Activated CD8-positive, alpha-beta T cell treated with anti-CD3 and anti-CD28 coated beads for 36 hours (primary cell): ENCODE data around the gene EIF5. TPM values are rescaled to one million over a fixed set of nuclear protein-coding genes. Genes with fewer than 3 reads are reported as not detected.

Source experiments
- ATAC-seq: fragments of 200-7000 bp; cut with Tn5 transposase; one replicate; pipeline ENCODE4 v1.10.0; 2021; ENCODE audit warnings: mild to moderate bottlenecking, moderate library complexity
- CTCF ChIA-PET: fragments of 350-600 bp; sonication (Branson Sonifier 250); formaldehyde crosslinking; loops from one replicate; lab custom pipeline; 2021; ENCODE audit warnings: antibody characterized with exemption; lab: Charles Lee
- POLR2A ChIA-PET: fragments of 350-600 bp; sonication (Branson Sonifier 250); formaldehyde crosslinking; loops from one replicate; lab custom pipeline; 2021; ENCODE audit warnings: antibody characterized with exemption; lab: Charles Lee
- DNase-seq: peaks from one replicate; pipeline ENCODE4 v3.0.0-alpha.2; 2020
- H3K27ac Mint-ChIP-seq: one replicate; pipeline ENCODE4 v1.8.0; 2021; ENCODE audit warnings: mild to moderate bottlenecking, mixed read lengths
- H3K27me3 Mint-ChIP-seq: one replicate; pipeline ENCODE4 v1.8.0; 2021; ENCODE audit warnings: mixed read lengths
- H3K36me3 Mint-ChIP-seq: one replicate; pipeline ENCODE4 v1.8.0; 2021; ENCODE audit warnings: low read depth, mixed read lengths
- H3K4me1 Mint-ChIP-seq: one replicate; pipeline ENCODE4 v1.8.0; 2021; ENCODE audit warnings: low read depth, mixed read lengths
- H3K4me3 Mint-ChIP-seq: one replicate; pipeline ENCODE4 v1.8.0; 2021; ENCODE audit warnings: mild to moderate bottlenecking, moderate library complexity, mixed read lengths
- H3K9me3 Mint-ChIP-seq: one replicate; pipeline ENCODE4 v1.8.0; 2021; ENCODE audit warnings: mixed read lengths
- CTCF ChIP-seq: fragments of 200-600 bp; IDR thresholded peaks from one replicate; pipeline ENCODE4 v1.8.0; 2022; ENCODE audit warnings: antibody characterized with exemption, mild to moderate bottlenecking
- intact Hi-C: fragments of 100-400 bp; cut with micrococcal nuclease; formaldehyde crosslinking; loops from one replicate; pipeline ENCODE4 v1.10.0; 2022
- total RNA-seq, 2 experiments: library from RNA; stranded (reverse); gene quantifications; one replicate each; pipeline ENCODE4 v1.2.3, GENCODE V29; 2021

The EIF5 gene
- total RNA-seq, 2 experiments from 2014 or later = 202 to 207 TPM

GRCh38 chr14:103340480-103341212, 6.6 kb downstream of the EIF5 start:
- Mint-ChIP-seq H3K4me3 (no peak overlapping the region), H3K4me1 (peaks cover 54% of the 10 kb centered on the region), H3K9me3 (no peaks in the 10 kb centered on the region), H3K27me3 (no peaks in the 10 kb centered on the region), H3K36me3 (peaks cover 84% of the 10 kb centered on the region), H3K27ac (peak overlapping the region; percentile 73)
- ChIA-PET POLR2A (interaction anchor here (1.3 to 5.4 kb wide), 4 partner anchors 13 to 44 kb away, joined by 3 to 29 read pairs (median 4); no protein-coding TSS in a partner anchor), CTCF (interaction anchor here (1.2 to 12.5 kb wide), 3 partner anchors 14 to 178 kb away, joined by 3 to 94 read pairs (median 4); no protein-coding TSS in a partner anchor)
- TF ChIP-seq CTCF = no peak
- intact Hi-C loops = no loop called here
- ATAC-seq (no peak), DNase-seq (no peak)

- POLR2A ChIA-PET = interaction anchor here (5.4 kb wide), 1 partner anchor 13 kb away, joined by 29 read pairs; no protein-coding TSS in a partner anchor
- TF ChIP-seq CTCF = no peak
- H3K27ac Mint-ChIP-seq = peak overlapping the region; percentile 58
Observed at GRCh38 chr14:103341250-103342129, 7.5 kb downstream of the EIF5 start.

GRCh38 chr14:103343164-103343879, 9.3 kb downstream of the EIF5 start:
- POLR2A ChIA-PET = interaction anchor here (1.1 to 7.5 kb wide), 11 partner anchors 9 to 41 kb away, joined by 3 to 95 read pairs (median 5); partner anchors contain the start of gene EIF5
- H3K36me3 Mint-ChIP-seq = peaks cover 58% of the 10 kb centered on the region
- no peak for ATAC-seq
- no peak for DNase-seq
- no peak overlapping the region for H3K4me3 Mint-ChIP-seq
- no peak for TF ChIP-seq CTCF
- intact Hi-C loops = no loop called here
- no peaks in the 10 kb centered on the region for H3K9me3 Mint-ChIP-seq
- peaks cover 28% of the 10 kb centered on the region for H3K4me1 Mint-ChIP-seq
- peak overlapping the region; percentile 21 for H3K27ac Mint-ChIP-seq
- CTCF ChIA-PET = interaction anchor here (0.7 to 12.5 kb wide), 4 partner anchors 11 to 57 kb away, joined by 3 to 94 read pairs (median 8); no protein-coding TSS in a partner anchor
- no peaks in the 10 kb centered on the region for H3K27me3 Mint-ChIP-seq

More at GRCh38 chr14:103341250-103342129, 7.5 kb downstream of the EIF5 start:
- peaks cover 76% of the 10 kb centered on the region for H3K36me3 Mint-ChIP-seq
- ATAC-seq (no peak), DNase-seq (no peak)
- H3K9me3 Mint-ChIP-seq = no peaks in the 10 kb centered on the region
- intact Hi-C loops = no loop called here
- H3K4me1 Mint-ChIP-seq = peaks cover 46% of the 10 kb centered on the region
- H3K4me3 Mint-ChIP-seq = no peak overlapping the region
- H3K27me3 Mint-ChIP-seq = no peaks in the 10 kb centered on the region
- CTCF ChIA-PET = interaction anchor here (1.2 to 12.5 kb wide), 4 partner anchors 13 to 177 kb away, joined by 3 to 94 read pairs (median 8); no protein-coding TSS in a partner anchor

GRCh38 chr14:103343905-103344797, 10.1 kb downstream of the EIF5 start:
- Mint-ChIP-seq H3K27ac (no peak overlapping the region), H3K36me3 (peaks cover 50% of the 10 kb centered on the region), H3K9me3 (no peaks in the 10 kb centered on the region), H3K4me3 (no peak overlapping the region), H3K27me3 (no peaks in the 10 kb centered on the region), H3K4me1 (peaks cover 21% of the 10 kb centered on the region)
- TF ChIP-seq CTCF = no peak
- ATAC-seq (no peak), DNase-seq (no peak)
- intact Hi-C loops = no loop called here
- POLR2A ChIA-PET = interaction anchor here (1.0 to 7.5 kb wide), 20 partner anchors 9 to 523 kb away, joined by 3 to 95 read pairs (median 4); partner anchors contain the start of gene EIF5
- CTCF ChIA-PET = interaction anchor here (0.7 to 12.5 kb wide), 4 partner anchors 10 to 56 kb away, joined by 3 to 94 read pairs (median 8); no protein-coding TSS in a partner anchor
